Right forelimb (tissue), 1 donor: ENCODE data around the gene SPATA46.

Source experiments
- DNase-seq: peaks from one replicate; pipeline ENCODE4 v3.0.0-alpha.2; 2018

Gene SPATA46

GRCh38 chr1:162390396-162391185 lies 13.9 kb upstream of the SPATA46 start:
- DNase-seq: no peak

GRCh38 chr1:162389971-162390370 lies 13.3 kb upstream of the SPATA46 start:
- no peak for DNase-seq

GRCh38 chr1:162389021-162389818 lies 12.6 kb upstream of the SPATA46 start:
- no peak for DNase-seq

DNA sequence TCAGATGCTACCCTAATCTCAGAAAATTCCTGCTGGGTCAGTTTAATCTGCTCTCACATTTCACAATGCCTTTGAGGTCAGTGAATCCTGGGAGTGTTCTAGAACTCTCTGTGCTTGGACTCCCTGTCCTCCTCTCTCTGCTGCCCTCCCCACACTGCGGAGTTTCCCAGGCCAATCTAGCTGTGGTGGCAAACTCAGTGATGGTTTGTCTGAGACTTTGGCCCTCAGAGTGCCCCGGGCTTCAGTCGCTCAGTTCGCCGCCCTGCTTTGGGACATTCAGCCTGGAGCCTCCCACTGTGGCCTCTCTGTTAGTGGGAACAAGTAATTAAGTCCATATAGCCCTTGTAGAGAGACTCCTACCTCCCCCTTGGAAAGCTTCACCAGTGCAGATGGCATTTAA lies 12.0 kb upstream of the SPATA46 start:
- DNase-seq: no peak

- DNase-seq: no peak
Observed at GRCh38 chr1:162388083-162388594, 11.5 kb upstream of the SPATA46 start.

GRCh38 chr1:162387226-162388082 lies 10.8 kb upstream of the SPATA46 start:
- peak; percentile 5 for DNase-seq

DNA sequence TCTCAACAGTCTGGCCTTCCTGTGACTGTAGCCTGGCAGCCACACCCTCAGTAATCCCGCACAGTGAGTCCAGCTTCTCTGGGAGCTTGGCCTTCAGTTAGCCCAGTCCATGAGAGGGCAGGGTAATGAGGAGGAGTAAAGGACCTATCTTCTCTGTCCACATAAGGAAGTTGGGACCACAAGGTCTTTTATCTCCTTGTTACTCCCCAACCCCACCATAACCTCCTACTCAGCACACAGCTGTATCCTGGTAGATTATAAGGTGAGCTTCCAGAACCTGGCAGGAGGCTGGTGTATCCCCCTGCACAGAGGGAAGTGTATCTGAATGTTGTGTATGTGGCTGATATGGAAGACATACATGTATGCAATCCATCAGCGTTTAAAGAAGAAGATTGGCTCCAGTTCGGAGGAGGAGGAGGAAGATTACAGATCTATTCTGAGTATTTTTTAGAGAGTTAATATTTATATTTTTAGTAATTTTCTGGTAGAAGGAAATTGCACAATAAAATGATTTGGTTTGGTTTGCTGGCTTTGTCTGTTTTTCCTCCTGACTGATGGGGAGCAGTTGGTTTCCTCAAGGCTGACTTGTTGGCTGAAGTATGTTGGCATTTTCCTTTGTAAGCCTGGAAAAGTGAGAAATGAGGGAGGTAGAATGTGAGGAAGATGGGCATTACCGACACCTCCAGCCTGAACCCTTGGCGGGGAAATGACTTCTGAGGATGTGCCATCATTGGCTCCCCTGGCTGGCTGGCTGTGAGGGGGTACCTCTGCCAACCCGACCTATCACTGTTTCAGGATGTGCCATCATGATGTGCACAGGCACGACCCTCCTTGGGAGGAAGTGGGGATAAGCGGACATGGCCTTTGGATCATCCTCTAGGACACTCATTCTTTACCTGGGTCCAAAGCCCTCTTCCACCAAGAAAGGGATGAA lies 9.9 kb upstream of the SPATA46 start:
- DNase-seq: no peak

DNA sequence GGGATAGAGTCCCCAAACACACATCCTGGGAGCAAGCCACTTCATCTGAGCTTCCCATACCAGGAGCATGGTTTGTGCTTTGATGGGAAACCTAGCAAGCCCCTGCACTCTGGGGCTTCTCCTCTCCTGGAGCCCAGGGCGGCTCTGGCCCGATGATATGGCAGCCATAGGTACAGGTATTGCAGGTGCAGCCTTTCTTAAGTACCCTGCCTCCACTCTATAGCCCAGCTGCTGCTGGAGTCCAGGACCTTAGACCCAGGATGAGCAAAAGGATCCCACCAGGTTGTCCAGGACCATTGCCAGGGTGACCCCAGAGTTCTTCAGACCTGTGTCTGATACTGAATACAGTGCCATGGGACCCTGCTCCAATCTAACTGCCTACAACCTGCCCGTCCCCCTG lies 9.0 kb upstream of the SPATA46 start:
- DNase-seq: no peak

GRCh38 chr1:162385280-162385623 lies 8.6 kb upstream of the SPATA46 start:
- DNase-seq: no peak

DNA sequence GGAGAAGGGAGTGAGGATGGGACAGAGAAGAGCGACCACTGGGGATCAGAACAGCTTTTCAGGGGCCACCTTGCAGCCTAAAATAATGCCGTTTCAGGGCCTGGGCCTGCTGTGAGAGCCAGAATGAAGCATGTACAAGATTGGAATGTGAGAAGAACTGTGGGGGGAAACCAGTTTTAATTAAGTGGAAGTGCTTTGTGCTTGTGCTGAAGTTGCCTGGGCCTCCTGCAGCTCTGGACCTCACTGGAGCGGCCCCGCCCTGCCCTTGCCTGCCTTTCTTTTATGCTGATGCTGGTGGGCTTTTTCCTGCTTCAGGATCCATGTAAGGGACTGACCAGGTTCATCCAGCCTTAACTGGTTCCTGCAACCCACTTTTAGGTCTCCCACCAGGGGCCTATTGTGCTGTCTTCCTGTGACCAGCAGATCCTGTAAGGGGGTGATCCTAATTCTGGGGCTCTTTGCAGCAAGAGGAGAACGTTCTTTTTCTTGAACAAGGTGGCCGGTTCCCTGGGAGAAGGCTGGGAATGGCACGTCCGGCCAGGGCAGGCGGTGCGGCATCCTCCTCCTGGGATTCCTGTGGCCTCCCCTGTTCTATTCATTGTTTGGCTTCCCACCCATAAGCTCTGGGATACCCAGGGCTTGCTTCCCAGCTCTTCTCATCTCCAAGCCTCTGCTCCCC lies 8.1 kb upstream of the SPATA46 start:
- DNase-seq: no peak

GRCh38 chr1:162384116-162384515 lies 7.5 kb upstream of the SPATA46 start:
- no peak for DNase-seq

DNA sequence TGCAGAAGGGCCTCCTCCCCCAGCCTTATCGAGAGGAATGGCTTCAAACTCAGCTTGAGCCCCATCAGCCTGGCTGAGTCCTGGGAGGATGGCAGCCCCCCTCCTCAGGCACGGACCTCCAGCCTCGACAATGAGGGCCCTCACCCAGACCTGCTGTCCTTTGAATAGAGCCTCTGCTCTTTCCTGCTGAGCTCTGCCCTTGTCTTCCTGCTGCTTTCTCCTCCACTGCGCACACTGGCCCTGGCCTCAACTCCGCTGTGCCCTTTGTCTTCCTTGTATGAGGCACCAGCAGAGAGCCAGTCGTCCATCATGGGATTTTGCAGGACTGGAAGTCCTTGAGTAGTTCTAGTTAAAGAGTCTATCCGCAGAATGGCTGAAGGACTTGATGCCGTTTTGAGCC lies 6.9 kb upstream of the SPATA46 start:
- DNase-seq: no peak

DNA sequence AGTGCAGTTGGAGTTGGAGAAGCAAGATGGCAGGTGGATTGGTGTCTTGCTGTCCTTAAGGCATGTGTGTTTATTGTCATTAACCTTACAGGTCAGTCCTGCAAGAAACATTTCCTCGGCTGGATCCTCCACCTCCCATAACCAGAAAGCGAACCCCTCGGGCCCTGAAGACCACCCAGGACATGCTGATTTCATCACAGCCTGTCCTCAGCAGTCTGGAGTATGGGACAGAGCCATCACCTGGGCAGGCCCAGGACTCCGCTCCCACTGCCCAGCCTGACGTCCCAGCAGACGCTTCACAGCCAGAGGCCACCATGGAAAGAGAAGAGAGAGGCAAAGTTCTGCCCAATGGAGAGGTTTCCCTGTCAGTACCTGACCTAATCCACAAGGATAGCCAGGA lies 6.4 kb upstream of the SPATA46 start:
- no peak for DNase-seq

DNA sequence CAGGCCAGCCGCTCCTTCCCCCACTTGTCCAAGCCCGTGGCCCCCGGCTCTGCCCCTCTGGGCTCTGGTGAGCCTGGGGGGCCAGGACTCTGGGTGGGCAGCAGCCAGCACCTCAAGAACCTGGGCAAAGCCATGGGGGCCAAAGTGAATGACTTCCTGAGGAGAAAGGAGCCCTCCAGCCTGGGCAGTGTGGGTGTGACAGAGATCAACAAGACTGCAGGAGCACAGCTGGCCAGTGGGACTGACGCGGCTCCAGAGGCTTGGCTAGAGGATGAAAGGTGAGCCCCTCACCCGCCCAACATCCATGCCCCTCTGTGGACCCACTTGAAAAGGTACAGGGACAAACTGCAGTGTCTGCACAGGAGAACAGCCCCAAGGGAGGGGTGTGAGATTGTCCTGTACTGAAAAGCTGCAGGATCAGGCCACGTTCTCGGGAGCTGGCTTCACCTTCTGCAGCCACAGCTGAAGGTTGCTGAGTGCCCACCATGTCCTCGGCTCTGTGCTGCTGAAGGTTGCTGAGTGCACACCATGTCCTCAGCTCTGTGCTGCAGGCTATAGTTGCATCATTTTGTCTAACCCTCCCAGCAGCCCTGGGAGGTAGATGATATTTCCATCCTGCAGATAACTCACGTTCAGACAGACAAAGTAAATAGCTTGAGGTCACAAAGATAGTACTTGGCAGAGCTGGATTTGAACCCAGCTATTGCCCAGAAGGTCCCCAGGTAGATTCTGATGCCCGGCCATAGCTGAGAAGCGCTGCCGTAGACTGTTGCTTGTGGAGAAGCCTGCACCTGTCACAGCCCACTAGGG lies 5.5 kb upstream of the SPATA46 start:
- no peak for DNase-seq

DNA sequence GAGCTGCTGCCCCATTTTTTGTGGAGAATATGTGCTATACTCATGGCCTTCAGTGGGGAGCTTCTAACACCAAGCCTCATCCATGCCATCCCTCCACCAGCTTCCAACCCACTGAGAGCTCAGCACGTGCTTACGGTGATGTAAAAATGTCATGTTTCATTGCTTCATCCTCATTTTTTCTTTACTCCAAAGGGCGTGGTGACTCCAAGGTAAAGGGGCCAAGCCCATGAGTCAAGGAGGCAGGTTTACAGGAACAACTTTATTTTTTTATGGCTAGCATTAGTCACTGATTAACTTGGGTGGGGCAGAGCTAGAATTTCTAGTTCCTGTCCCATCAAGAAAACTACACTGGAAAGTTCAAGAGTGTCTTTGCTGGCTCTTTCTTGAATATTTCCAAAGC lies 4.7 kb upstream of the SPATA46 start, which contains the start of gene C1orf226:
Gene C1orf226, plus strand, starts transcription at position 346 of the 400 bp plus-strand sequence. CDS start 174 bp downstream, outside the sequence.
- DNase-seq: no peak

DNA sequence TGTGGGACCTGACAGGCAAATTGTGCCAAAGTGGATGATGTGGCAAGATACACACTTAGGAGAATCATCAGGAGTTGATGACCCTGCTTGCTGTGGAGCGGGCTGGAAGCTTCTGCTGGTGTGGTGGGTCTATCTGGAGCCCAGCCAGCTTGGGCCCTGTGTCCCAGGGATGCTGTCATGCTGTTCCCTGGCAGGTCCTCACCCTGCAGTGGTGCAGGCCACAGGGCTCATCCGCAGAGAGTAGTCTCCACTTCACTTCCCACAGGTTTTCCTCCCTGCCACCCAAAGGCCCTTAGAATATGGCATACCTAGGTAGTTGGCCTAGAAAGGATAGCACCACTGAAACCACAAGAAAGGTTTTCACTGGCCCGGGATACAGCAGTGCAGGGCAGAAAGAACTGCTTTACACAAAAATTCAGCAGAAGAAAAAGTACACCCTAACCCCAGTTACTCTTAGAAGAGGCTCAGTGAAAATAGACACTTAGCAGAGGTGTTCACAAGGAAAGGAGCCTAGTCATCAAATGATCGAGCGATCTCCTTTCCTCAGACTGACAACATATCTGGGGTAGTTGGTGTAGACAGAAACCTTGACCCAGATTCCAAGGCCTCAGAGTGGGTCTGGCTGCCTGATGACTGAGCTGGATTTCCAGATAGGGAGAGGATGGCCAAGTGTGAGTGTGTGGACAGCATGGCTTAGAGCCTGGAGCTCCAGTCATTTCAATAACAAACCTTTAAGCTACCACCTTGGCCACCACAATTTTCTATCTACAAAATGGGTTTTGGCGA lies 3.6 kb upstream of the SPATA46 start:
- DNase-seq: no peak

GRCh38 chr1:162375463-162375862 lies 1.2 kb downstream of the SPATA46 start:
- no peak for DNase-seq

- DNase-seq: no peak
Observed at GRCh38 chr1:162374406-162374805, 2.2 kb downstream of the SPATA46 start.

- peak; percentile 26 for DNase-seq
Observed at GRCh38 chr1:162373541-162374260, 3.0 kb downstream of the SPATA46 start.
